ENCODE results near the gene ENOX1.

DNA sequence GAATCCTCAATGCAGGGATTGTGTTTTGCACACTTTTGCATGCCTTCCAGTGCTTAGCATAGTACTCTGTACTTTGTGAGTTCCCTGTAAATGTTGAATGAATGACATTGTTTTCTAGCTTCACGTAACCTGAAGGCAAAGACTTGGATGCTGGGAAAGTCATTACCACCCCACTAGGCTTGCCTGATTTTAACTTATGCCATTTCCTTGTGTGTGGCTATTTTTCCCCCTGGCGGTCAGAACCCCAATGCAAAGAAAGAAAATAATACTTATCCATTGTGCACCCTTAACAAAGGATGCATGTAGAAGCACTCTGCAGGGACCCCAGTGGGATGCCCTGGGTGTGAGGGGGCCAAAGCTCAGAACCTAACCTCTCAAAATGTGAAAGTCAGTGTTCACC is 1.2 kb upstream of the ENOX1 start:
- peak; percentile 32 for TF ChIP-seq CTCF (IDR thresholded peaks at IDR 0.05)
- no peak for TF ChIP-seq EZH2phosphoT487 (IDR thresholded peaks at IDR 0.05)
- TF ChIP-seq EZH2 (IDR thresholded peaks at IDR 0.05) = no peak
